Fibroblast of the aortic adventitia (primary cell): ENCODE measurements around the gene GRIA1. TPM values are rescaled to one million over a fixed set of nuclear protein-coding genes. Genes with fewer than 3 reads are reported as not detected.

Source experiments
- DNase-seq: peaks from one replicate; pipeline ENCODE4 v3.0.0-alpha.2; 2010; ENCODE audit warnings: low read depth
- H3K4me3 ChIP-seq: 2 replicates; pipeline ENCODE4 v1.5.1; 2011; ENCODE audit warnings: low read depth, mild to moderate bottlenecking, control low read depth, low read length, moderate library complexity
- CTCF ChIP-seq: IDR thresholded peaks from 2 replicates; pipeline ENCODE4 v1.5.1; 2011; ENCODE audit warnings: mild to moderate bottlenecking, low read length, control low read depth, inconsistent platforms; ENCODE audit not compliant: insufficient read depth
- total RNA-seq: library from RNA; depleted of rRNA; stranded (reverse); fragments of >200 nt; gene quantifications from 2 replicates; pipeline ENCODE4 v1.2.3, GENCODE V29; 2012; ENCODE audit warnings: low replicate concordance

GRIA1 gene
- 1.2 TPM in 1 of 2 replicates, not detected in the other for total RNA-seq

- H3K4me3 ChIP-seq = peak within 1 kb of the TSS; percentile 40
- no peak for TF ChIP-seq CTCF
- no peak for DNase-seq
Observed at GRCh38 chr5:153490118-153491037, at the start of gene GRIA1. GRIA1 (plus strand) TSS chr5:153490670.

DNA sequence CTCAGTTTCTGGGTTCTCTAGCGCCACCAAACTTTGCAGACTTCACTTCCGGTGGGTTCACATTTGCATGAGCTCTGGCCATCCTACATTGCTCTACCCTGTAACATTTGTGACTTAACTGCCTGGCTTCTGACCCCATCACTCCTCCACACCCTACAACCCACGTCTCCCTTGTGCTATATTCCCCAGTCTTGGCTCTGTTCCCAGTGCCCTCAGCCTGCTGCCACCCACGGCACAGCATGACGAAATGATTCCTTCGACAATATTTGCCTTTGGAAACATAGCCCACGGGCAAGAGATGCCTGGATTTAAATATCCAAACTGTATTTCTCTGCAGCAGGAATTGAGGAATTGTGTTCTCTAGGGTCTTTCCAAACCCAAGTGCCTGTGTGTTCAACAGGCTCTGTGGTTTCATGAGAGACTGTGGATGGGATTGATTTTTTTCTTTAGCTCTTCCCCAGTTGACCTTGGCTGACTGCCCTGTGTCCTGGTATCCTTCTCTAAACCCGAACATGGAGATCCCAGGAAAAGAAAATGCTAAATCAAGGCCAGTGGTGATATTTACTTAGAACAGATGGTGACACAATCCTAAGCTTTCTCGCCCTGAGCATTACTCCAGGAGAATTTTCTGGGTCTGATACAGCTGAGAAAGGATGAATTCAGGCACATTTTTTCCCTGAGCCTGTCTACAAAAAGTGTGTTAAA lies 44.4 kb upstream of the GRIA1 start:
- H3K4me3 ChIP-seq = no peak overlapping the region
- DNase-seq = no peak
- no peak for TF ChIP-seq CTCF

DNA sequence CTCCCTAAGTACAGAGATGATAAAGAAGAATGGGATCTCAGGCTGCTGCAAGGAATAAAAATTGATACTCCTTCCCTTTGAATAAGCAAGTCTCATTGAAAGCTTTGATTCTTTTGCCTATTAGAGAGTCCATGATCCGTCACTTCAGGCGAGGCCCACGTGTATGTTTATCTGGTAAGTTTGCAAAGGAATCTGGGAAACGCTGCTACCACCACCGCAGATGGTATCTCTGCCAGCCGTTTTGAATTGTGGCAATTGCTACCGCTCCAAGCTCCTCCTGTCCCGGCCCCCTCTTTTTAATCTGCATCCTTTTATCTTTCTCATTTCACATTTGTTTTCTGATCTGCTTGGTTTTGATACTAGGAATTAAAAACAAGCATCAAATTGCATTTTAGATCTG lies 42.9 kb upstream of the GRIA1 start:
- no peak for TF ChIP-seq CTCF
- no peak for DNase-seq
- no peak overlapping the region for H3K4me3 ChIP-seq

GRCh38 chr5:153456354-153456753 lies 34.1 kb upstream of the GRIA1 start:
- H3K4me3 ChIP-seq = no peak overlapping the region
- no peak for DNase-seq
- TF ChIP-seq CTCF = no peak

- TF ChIP-seq CTCF = no peak
- DNase-seq = no peak
Observed at GRCh38 chr5:153456993-153457392, 33.5 kb upstream of the GRIA1 start.

GRCh38 chr5:153458268-153458667 lies 32.2 kb upstream of the GRIA1 start:
- no peak for TF ChIP-seq CTCF
- H3K4me3 ChIP-seq = no peak overlapping the region
- DNase-seq = no peak

More at GRCh38 chr5:153456993-153457392, 33.5 kb upstream of the GRIA1 start:
- H3K4me3 ChIP-seq = no peak overlapping the region
